ENCODE measurements around the gene ARID3A. TPM values are rescaled to one million over a fixed set of nuclear protein-coding genes. Genes with fewer than 3 reads are reported as not detected.
"Not testable (repeated sequence)": the region's sequence is repeated elsewhere in the genome, so short reads cannot be mapped to it uniquely, and the experiment has no call there.

Gene ARID3A
- polyA plus RNA-seq, 3 donors = 16.2 to 18.9 (median 17.1) TPM

DNA sequence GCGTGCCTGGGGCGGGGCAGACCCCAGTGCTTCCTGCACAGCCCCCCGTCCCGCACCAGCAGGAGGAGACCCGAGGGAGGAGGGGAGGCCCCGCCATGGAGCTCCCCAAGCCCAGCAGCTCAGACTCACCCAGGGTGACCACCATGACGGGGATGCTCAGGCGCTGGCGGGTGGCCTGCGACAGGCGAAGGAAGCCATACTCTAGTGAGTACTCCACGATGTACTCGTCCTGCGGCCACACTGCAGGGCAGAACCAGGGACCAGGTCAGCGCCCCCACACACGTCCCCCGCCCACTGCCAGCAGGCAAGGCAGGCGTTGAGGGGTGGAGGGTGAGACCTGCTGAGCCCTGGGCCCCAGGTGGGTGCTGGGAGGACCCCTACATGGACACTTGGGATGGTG, 86.5 kb downstream of the ARID3A start:
- no peak for DNase-seq (ENCODE audit: low read depth in 3 of 3, low spot score in 2 of 3)

GRCh38 chr19:1013218-1013617, 87.4 kb downstream of the ARID3A start:
- DNase-seq (ENCODE audit: low read depth in 3 of 3, low spot score in 2 of 3) = no peak

- no peak for DNase-seq (ENCODE audit: low read depth in 3 of 3, low spot score in 2 of 3)
Measured at GRCh38 chr19:1014161-1015060, 88.6 kb downstream of the ARID3A start.

DNA sequence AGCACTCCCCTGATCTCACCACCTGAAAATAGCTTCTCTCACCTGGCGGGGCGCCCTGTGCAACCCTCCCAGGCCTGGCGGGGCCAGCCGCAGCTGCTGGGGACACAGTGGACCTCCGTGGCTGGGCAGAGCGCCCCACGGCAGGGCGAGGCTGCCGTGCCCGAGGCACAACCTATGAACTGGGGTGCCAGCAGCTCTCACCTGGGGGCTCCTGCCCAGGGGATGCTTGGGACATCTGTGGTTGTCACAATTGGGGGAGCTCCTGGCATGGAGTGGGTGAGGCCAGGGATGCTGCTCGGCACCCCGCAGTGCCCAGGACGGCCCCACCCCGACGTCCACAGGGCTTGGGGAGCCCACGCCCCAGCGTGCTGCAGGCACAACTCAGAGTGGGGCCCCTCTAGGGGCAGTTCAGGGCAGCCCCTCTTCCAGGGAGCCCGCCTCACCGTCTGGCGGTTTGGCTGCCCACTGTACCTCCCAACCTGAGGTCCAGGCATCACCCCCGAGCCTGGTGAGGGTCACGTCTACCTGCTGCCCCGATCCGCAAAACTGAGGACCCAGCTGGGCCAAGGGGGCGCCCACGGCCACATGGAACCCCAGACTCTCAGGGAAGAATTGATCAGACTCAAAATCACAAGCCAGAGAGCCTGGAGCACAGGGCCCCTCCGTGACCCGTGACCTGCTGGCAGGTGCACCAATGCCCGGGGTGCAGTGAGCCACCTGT, 89.4 kb downstream of the ARID3A start:
- DNase-seq (ENCODE audit: low read depth in 3 of 3, low spot score in 2 of 3) = no peak

DNA sequence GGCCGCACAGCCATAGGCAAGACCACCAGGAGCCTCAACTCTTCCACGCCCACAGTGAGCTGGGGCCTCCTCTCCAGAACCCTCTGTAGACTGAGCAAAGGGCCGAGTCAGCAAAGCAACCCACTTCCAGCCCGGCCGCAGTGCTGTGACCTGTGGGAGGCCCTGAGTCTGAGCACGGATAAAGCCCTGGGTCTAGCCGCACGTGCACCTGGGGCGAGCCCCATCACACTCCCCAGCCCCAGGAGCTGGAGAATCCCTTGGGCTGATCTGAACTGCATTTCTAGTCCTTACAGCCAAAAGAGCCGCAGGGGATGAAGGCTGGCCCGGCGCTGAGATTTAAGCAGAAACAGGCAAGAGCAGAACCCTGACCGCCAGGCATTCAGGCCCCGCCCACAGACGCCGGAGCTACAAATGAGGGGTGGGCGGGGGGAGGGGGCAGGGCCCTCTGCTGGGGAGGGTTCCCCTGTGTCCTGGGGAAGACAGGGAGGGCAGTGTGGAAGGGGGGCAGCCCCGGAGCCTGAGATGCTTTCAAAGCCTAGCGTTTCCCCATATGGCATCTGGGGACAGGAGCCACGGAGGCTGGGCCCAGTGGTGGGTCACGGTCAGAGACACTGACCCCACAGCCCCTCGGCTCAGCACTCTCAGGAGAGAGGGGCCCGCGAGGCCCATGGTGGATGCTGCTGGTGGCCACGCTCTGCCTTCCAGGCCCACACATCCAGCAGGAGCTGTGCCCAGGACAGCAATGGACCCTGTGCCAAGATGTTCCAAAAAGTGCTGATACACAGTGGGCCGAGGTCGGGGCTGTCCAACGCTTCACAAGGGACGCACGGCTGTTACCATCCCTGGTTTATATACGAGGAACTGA, 90.2 kb downstream of the ARID3A start:
- DNase-seq (ENCODE audit: low read depth in 3 of 3, low spot score in 2 of 3) = no peak

DNA sequence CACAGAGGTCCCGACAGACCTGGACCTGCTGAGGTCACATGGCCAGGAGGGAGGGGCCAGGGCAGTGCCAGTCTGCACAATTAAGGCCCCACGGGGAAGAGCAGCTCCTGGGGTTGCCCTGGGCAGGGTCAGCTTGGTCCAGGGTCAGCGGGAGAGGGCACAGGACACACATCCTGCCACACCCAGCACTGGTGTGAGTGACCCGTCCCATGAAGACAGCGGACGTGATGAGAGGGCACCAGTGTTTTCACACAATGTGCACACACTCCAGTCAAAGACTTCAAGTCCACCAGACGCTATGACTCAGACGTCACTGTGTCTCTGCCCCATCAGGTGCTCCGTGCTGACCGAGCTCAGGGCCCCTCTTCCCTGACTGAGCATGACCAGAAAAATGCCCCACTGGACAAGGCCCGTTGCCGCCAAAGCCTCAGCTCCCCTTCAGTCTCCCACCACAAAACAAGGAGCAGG, 90.8 kb downstream of the ARID3A start:
- DNase-seq (ENCODE audit: low read depth in 3 of 3, low spot score in 2 of 3) = no peak

DNA sequence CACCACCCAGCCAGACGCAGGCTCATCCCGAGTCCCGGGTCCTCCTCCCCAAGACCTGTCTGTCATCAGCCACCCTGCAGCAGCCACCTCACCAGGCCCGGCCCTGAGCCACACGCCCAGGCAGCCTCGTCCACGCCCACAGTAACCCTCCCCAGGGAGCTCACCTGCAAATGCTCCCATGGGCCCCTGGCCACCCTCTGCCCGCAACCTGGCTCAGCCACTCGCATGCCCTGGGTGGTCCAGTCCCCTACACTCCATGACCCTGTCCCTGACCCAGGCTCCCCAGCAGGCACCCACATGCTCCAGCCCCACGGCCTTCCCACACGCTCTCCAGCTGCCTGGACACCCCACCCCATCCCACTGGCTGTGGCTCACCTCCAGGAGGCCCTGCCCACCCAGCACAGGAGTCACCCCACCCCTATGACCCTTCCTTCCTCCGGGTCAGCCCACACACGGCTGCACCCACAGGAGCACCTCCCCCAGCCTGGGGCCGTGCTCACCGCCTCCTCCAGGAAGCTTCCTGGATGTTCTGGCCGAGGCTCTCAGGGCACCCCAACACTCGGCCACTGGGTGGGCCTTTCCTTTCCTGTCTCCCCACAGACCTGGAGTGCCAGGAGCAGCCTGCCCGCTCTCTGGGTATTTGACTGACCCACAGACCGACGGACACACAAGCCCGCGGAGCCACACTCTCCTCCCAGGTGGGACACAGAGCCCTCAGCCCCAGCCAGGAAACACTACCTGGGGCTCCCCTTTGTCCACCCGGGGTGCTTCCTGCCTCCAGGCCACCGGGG, 91.5 kb downstream of the ARID3A start:
- no peak for DNase-seq (ENCODE audit: low read depth in 3 of 3, low spot score in 2 of 3)

DNA sequence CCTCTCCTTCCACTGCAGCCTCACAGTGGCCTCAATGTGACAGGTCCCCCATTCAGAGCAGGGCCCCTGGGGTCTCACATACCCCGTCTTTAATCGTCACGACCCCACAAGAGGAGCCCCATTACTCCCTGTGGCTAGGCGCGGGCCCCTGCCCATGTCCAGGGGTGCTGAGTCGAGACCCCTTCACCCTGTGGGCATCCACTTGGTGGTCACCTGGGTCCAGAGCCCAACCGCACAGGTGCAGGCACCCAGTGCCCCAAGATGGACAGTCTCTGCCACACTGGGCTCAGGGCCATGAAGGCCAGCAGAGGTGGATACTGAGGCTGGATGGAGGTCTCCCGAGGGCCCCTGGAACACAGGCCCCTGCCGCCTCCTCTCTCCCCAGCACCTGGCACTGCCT, 92.1 kb downstream of the ARID3A start:
- no peak for DNase-seq (ENCODE audit: low read depth in 3 of 3, low spot score in 2 of 3)

DNA sequence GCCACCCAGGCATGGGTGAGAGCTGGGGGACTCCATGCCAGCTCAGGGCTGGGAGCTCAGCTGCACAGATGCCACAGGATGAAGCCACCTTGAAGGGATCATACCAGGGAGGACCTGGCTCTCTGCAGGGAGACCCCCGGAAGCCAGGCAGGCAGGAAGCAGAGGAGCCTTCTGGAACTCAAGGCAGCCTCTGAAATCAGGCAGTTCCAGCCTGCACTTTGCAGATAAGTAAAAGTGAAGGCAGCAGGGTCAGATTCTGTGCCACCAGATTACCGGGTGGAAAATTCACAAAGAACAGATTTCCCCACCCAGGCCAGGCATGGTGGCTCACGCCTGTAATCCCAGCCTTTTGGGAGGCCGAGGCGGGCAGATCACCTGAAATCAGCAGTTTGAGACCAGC, 92.6 kb downstream of the ARID3A start:
- no peak for DNase-seq (ENCODE audit: low read depth in 3 of 3, low spot score in 2 of 3)

DNA sequence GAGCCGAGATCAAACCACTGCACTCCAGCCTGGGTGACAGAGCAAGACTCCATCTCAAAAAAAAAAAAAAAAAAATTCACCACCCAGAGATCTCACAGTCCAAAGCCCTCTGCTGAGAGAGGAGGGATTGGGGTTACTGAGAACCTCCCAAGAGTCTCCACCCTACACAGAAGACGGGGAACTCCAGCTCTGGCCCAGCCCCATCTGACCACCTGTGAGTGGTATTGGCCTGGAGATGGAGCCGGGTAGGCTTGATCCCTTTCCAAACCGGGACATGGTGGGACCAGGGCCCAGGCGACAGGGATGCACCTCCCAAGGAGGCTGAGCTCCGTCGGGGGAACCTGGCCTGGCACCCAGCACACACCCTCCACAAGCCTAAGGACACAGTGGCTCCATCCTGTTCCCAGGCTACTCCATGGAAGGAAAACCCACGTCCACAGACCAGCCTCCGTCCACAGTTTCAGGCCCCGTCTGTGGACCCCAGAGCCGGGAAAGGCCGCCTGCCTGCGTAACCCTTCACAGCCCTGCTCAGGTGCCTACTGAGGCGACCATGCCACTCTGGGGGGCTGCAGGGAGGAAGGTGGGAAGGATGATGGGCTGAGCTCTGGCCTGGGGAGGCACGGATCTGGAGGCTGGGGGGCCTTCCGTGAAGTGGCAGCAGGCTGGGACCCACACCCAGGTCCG, 93.2 kb downstream of the ARID3A start:
- DNase-seq (ENCODE audit: low read depth in 3 of 3, low spot score in 2 of 3) = no peak

DNA sequence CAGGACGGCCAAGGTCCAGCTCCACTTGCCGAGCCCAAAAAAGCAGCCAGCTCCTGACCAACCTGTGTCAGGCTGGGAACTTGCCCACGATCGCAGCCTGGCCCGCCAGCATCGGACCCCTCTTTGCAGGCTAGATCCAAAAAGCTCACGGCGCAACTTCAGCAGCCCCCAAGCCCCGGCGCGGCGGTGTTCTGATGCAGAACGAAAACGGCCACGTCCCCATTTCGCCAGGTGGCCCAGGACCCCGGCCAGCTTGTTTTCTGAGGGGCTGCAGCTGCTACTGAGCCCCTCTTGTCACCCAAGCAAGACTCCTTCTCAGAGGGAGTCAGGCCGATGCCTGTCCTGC, 93.8 kb downstream of the ARID3A start:
- no peak for DNase-seq (ENCODE audit: low read depth in 3 of 3, low spot score in 2 of 3)

GRCh38 chr19:1019980-1020867, 94.4 kb downstream of the ARID3A start:
- no peak for DNase-seq (ENCODE audit: low read depth in 3 of 3, low spot score in 2 of 3)

GRCh38 chr19:1020868-1021425, 95.1 kb downstream of the ARID3A start, which contains the start of gene TMEM259:
TMEM259 (minus strand) TSS chr19:1021123; CDS start chr19:1020996, 127 bp downstream.
- peak; percentile 92 to 97 (median 96) for DNase-seq (ENCODE audit: low read depth in 3 of 3, low spot score in 2 of 3)

DNA sequence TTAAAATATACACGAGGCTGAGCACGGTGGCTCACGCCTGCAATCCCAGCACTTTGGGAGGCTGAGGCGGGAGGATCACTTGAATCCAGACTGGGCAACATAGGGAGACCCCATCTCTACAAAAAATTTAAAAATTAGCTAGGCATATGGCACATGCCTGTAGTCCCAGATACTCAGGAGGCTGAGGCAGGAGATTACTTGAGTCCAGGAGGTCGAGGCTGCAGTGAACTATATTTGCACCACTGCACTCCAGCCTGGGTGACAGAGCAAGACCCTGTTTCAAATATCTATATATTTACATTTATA, 98.0 kb downstream of the ARID3A start:
- DNase-seq (ENCODE audit: low read depth in 3 of 3, low spot score in 2 of 3) = not testable (repeated sequence)

DNA sequence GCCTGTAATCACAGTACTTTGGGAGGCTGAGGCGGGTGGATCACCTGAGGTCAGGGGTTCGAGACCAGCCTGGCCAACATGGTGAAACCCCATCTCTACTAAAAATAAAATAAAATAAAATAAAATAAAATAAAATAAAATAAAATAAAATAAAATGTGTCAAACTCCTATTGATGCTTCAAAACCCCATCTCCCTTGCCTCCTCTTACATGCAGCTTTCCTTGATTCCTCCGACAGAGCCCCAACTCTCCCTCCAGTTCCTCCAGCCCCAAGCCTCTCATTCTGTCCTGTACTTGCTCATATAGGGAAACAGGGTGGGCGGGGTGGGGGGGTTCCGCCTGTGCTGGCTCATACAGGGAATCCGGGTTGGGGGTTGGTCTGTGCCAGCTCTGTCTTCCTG, 99.2 kb downstream of the ARID3A start:
- not testable (repeated sequence) for DNase-seq (ENCODE audit: low read depth in 3 of 3, low spot score in 2 of 3)
